GM19239 (cell line): Measurements from ENCODE around the gene ENAH.
"Not testable (repeated sequence)": the region's sequence is repeated elsewhere in the genome, so short reads cannot be mapped to it uniquely, and the experiment has no call there.

ENCODE experiments used
- DNase-seq: peaks from one replicate; pipeline ENCODE4 v3.0.0; 2011; ENCODE audit warnings: low spot score; ENCODE audit not compliant: insufficient read length
- FAIRE-seq: peaks from 2 replicates; lab custom pipeline; 2011; peaks lifted over from hg19 to GRCh38; lab: Jason Lieb, UNC

The ENAH gene

DNA sequence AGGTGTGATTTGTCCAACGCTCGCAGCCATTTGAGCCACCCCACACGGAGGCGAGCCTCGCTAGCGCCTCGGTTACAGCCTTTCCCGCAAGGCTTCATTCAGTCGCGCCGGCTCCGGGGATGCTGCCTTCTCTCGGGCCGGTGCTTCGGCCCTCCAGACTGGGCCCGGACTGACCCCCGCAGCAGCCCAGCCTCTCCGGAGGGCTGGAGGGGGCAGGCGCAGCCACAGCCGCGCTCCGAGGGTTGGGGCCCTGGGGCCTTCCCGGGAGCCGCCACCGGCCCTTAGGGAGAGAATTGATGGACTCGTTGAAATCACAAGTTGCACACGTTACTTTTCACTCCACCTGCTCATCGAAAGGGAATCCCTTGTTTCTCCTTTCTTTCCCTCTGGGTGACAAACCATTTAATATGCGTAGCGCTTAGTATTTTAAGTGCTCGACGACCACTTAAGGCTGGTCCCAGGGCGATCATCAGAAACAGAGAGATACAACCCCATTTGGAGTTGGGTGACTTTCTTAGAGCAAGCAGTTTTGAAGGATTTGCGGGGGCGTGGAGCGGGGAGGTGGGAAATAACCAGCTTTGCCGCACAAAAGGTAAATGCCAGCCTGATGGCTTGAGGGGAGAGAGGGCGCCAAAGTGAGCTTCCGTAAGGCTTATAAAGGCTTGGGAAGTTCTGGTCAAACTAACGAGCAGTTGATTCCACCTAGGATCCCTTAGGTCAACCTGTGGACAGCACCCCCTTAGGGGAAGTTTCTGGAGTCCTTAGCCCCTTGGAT, 24.6 kb upstream of the ENAH start:
- DNase-seq (no peak), FAIRE-seq (no peak)

DNA sequence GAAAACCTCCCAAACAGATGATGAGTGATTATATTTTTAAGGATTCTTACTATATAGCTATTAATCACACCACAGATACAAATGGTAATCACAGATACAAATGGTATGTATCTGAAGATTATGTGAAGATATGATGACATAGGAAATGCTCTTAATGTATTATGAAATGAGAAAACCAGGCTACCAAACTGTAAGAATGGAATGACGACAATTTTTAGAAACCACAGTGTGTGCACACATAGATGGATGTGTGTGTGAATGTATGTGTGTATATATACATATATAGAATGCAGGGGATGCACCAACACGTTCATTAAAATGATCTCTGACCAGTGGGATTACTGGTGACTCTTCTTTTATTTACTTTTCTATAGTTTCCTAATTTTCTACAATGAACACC, 21.5 kb upstream of the ENAH start:
- no peak for FAIRE-seq
- DNase-seq, result no peak

- FAIRE-seq (no peak), DNase-seq (no peak)
Observed at GRCh38 chr1:225670806-225671733, 18.1 kb upstream of the ENAH start.

- FAIRE-seq, result no peak
- no peak for DNase-seq
Observed at GRCh38 chr1:225670356-225670755, 17.4 kb upstream of the ENAH start.

- DNase-seq (no peak), FAIRE-seq (no peak)
Observed at GRCh38 chr1:225668222-225668621, 15.3 kb upstream of the ENAH start.

DNA sequence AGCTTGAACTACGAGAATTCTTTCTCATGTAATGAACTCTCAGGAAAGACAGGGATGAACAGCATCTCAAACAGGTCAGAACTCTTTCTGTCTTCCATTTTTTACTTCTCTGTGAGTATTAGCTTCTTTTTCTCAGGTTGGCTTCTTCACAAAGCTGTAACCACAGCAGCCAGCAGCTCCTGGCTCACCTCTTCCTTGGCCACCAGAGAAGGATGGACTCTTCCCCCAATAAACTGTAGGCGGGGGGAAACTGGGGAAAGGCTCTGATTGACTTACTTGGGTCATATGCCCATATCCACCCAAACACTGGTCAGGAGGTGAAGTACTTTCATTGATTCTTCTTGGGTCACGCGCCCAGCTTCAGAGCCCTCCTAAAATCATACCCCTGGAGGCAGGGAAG, 14.4 kb upstream of the ENAH start:
- DNase-seq, result no peak
- no peak for FAIRE-seq

DNA sequence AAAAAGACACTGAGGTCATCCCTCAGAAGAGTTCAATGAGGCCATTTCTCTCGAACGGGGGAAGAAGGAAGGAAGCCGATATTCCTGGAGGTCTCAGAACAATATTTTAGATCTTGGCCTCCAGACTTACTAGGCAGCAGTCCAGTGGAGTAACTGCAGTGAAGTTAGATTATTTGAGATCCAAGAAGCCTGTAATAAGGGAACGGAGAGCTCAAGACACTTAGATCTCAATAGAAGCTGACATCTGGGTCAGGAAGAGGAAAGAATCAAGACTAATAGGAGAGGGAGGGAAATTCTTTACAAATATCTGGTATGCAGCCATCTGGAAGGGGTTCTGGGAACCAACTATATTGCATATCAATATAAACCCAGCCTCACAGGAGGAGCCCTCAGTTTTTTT, 13.6 kb upstream of the ENAH start:
- DNase-seq (no peak), FAIRE-seq (no peak)

- FAIRE-seq (no peak), DNase-seq (no peak)
Observed at GRCh38 chr1:225664762-225665161, 11.8 kb upstream of the ENAH start.

DNA sequence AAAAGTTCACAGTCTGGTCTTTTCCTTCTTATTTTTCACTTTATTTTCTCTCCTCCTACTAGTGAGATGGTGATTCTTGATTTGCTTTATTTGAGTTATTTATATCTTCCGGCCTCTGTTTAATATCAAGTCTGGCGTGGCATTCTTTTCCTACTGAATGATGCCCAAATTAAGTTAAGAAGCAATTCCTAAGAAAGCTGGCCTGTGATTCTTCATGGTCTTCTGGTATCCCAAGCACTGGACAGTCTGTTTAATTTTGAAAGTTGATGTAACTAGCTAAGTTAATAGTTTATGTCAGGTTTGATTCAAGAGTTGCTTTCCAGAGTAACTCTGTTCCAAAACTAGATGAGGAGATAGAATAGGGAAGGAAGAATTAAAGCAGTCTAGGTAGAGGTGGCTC, 9.2 kb upstream of the ENAH start:
- FAIRE-seq (no peak), DNase-seq (no peak)

- FAIRE-seq, result no peak
- DNase-seq, result no peak
Observed at GRCh38 chr1:225660544-225660946, 7.6 kb upstream of the ENAH start.

- no peak for DNase-seq
Observed at GRCh38 chr1:225658041-225658440, 5.1 kb upstream of the ENAH start.

GRCh38 chr1:225657462-225657989, 4.6 kb upstream of the ENAH start:
- no peak for DNase-seq

More at GRCh38 chr1:225658041-225658440, 5.1 kb upstream of the ENAH start:
- no peak for FAIRE-seq

DNA sequence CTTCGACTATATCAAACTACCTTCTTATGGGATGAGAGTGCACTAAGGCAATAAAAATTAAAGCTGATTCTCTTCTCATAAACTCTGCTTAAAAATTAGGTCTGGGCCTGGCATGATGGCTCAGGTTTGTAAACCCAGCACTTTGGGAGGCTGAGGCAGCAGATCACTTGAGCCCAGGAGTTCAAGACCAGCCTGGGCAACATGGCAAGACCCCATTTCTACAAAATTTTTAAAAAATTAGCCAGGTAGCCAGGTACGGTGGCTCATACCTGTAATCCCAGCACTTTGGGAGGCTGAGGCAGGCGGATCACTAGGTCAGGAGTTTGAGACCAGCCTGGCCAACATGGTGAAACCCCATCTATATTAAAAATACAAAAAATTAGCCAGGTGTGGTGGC, 3.3 kb upstream of the ENAH start:
- not testable (repeated sequence) for DNase-seq, FAIRE-seq

More at GRCh38 chr1:225657462-225657989, 4.6 kb upstream of the ENAH start:
- FAIRE-seq, result no peak

- DNase-seq (no peak), FAIRE-seq (no peak)
Observed at GRCh38 chr1:225655509-225656258, 2.8 kb upstream of the ENAH start.

DNA sequence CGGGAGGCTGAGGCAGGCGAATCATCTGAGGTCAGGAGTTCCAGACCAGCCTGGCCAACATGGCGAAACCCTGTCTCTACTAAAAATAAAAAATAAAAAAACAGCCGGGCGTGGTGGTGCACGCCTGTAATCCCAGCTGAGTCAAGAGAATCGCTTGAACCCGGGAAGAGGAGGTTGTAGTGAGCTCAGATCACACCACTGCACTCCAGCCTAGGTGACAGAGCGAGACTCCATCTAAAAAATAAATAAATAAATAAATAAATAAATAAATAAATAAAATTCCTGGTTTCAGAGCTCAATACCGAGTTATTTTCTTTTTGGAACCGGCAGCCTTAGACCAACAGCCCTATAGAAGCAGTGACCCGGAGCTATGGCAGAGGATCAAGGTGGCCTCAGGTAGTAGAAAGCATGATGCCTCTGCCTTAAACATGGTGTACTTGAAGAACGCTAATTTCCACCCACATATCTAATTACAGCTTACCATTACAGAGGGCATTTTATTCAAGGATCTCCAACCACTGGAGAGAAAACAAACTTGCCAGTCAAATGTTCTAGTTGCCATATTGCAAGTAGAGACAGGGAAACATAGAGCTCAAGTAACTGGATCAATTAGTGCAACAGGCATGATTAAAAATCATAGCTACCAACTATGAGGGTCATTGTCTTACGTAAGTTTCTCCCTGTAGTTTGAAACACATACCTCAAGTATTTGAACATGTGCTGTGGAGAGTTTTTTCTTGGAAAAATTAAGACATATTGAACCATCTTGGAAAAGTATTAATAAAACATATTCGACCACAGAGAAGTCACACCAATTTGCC, 2.0 kb upstream of the ENAH start:
- no peak for FAIRE-seq
- no peak for DNase-seq

- FAIRE-seq (no peak), DNase-seq (no peak)
Observed at GRCh38 chr1:225654277-225654597, 1.3 kb upstream of the ENAH start.

DNA sequence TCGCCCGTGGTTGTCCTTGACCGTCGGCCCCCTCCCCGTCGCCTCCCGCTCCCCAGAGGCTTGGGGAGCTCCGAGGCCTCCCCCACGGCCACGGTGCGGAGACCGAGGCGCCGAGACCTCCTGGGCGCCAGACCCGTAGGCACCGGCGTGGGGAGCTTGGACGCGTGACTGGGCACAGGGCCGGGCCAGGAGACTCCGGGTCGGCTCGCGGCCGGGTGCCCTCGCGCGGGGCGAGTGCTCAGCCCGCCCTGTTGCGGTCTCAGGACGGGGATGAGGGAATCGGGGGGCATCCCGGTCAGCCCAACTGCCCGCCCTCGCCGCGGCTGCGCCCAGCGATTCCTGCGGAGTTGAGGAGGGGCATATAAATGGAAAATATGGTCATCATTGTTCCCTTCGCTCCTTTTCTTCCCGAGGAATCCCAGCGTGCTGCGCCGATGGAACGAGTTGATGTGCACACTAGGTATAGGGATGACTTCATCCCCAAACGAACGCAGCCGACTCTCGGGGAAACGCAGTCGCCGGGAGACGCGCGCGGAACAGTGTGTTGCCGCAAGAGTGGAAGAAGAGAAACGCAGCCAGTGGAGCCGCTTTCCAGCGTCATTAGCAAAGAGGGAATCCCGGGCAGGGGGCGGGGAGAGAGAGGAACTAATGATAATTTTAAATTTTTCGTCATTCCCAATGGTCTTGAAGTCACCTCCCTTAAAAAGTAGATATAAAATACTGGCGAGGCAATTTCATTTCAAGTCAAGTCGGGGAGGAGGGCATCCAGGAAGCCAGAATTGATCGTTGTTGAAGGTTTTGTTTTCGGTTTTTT, 747 bp upstream of the ENAH start:
- no peak for FAIRE-seq
- DNase-seq, result no peak

DNA sequence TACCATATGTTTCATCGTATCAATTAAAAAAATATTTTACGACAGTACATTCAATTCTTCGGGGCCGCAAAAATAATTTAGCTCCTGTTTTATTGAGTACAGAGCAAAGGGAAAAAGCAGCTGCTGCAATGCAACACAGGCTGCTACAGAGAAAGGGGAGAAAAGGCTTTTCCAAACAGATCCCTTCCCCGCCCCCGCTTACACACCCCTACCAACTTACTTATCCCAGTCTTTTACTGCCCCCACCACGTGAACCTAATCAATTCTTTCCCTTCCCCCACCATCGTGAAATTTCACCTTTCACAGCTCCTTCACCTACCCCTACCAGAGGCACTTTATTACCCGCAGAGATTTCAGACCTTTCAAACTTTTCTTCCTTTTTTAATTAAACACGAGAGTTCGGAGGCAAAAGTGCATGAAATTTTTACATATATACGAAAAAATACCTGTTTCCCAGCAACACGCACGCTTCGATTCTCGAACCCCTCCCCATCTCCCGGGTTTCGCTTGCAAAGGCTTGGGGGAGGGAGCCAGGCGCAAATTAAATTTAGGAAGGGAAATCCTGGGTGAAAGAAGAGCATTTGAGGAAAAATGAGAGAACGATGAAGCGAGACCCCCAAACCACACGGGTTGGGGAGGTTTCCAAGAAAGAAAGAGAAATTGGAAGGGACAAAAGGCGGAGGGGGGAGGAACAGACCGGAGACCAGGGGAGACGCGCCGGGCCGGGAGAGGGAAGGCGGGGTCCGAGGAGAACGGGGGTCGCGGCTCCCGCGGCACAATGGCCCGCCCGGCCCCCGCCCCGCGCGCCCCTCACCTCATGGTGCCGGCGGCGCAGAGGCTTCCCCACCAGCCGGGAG, 823 bp downstream of the ENAH start:
- FAIRE-seq, result no peak
- DNase-seq, result no peak
